Measurements from ENCODE around the gene SHQ1. TPM values are rescaled to one million over a fixed set of nuclear protein-coding genes. Genes with fewer than 3 reads are reported as not detected.

Gene SHQ1
- total RNA-seq, 1 experiment from 2014 or later, result 27.6 TPM

GRCh38 chr3:72699631-72700030 is 148.6 kb downstream of the SHQ1 start:
- Histone ChIP-seq H3K9me2 (ENCODE audit: insufficient read depth) (no peaks in the 10 kb centered on the region), H3K4me2 (ENCODE audit: low read length) (no peak overlapping the region), H2AFZ (ENCODE audit: low read depth, low read length, poor library complexity, severe bottlenecking) (no peak overlapping the region), H3K27me3 (ENCODE audit: insufficient read depth, low read length) (peaks cover 3% of the 10 kb centered on the region; the same call in 1 of the 2 replicates), H3K9me3 (ENCODE audit: control insufficient read depth in 1 of 2, insufficient read depth in 1 of 2, low read depth in 1 of 2, low read length in 2 of 2) (no peaks in the 10 kb centered on the region), H3K4me1 (ENCODE audit: control insufficient read depth in 1 of 2, insufficient read depth in 2 of 2, low read length in 2 of 2) (no peaks in the 10 kb centered on the region), H3K27ac (ENCODE audit: low read depth, low read length) (no peak overlapping the region), H3K79me2 (ENCODE audit: insufficient read depth, low read length) (no peaks in the 10 kb centered on the region), H3K4me3 (replicated peaks in 1 of 2; ENCODE audit: low read depth in 1 of 2, low read length in 2 of 2) (no peak overlapping the region), H3K9ac (ENCODE audit: low read length) (no peak overlapping the region), H4K20me1 (ENCODE audit: insufficient read depth) (no peaks in the 10 kb centered on the region), H3K36me3 (ENCODE audit: control insufficient read depth in 1 of 2, insufficient read depth in 2 of 2, low read length in 2 of 2) (no peaks in the 10 kb centered on the region)
- intact Hi-C loops (cut with micrococcal nuclease), result no loop called here
- TF ChIP-seq, protein P1, sequence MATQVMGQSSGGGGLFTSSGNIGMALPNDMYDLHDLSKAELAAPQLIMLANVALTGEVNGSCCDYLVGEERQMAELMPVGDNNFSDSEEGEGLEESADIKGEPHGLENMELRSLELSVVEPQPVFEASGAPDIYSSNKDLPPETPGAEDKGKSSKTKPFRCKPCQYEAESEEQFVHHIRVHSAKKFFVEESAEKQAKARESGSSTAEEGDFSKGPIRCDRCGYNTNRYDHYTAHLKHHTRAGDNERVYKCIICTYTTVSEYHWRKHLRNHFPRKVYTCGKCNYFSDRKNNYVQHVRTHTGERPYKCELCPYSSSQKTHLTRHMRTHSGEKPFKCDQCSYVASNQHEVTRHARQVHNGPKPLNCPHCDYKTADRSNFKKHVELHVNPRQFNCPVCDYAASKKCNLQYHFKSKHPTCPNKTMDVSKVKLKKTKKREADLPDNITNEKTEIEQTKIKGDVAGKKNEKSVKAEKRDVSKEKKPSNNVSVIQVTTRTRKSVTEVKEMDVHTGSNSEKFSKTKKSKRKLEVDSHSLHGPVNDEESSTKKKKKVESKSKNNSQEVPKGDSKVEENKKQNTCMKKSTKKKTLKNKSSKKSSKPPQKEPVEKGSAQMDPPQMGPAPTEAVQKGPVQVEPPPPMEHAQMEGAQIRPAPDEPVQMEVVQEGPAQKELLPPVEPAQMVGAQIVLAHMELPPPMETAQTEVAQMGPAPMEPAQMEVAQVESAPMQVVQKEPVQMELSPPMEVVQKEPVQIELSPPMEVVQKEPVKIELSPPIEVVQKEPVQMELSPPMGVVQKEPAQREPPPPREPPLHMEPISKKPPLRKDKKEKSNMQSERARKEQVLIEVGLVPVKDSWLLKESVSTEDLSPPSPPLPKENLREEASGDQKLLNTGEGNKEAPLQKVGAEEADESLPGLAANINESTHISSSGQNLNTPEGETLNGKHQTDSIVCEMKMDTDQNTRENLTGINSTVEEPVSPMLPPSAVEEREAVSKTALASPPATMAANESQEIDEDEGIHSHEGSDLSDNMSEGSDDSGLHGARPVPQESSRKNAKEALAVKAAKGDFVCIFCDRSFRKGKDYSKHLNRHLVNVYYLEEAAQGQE (IDR thresholded peaks at IDR 0.05; ENCODE audit: low read depth), result no peak
- TF ChIP-seq, protein P2, sequence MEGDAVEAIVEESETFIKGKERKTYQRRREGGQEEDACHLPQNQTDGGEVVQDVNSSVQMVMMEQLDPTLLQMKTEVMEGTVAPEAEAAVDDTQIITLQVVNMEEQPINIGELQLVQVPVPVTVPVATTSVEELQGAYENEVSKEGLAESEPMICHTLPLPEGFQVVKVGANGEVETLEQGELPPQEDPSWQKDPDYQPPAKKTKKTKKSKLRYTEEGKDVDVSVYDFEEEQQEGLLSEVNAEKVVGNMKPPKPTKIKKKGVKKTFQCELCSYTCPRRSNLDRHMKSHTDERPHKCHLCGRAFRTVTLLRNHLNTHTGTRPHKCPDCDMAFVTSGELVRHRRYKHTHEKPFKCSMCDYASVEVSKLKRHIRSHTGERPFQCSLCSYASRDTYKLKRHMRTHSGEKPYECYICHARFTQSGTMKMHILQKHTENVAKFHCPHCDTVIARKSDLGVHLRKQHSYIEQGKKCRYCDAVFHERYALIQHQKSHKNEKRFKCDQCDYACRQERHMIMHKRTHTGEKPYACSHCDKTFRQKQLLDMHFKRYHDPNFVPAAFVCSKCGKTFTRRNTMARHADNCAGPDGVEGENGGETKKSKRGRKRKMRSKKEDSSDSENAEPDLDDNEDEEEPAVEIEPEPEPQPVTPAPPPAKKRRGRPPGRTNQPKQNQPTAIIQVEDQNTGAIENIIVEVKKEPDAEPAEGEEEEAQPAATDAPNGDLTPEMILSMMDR (IDR thresholded peaks at IDR 0.05 in 2 of 3, conservative IDR thresholded peaks at IDR 0.05 in 1 of 3; ENCODE audit: borderline replicate concordance in 1 of 3, insufficient read depth in 1 of 3, low read depth in 2 of 3, low read length in 2 of 3), result no peak
- TF ChIP-seq ZFX (IDR thresholded peaks at IDR 0.05) (no peak), EGR1 (IDR thresholded peaks at IDR 0.05; ENCODE audit: low read depth) (no peak), POLR2AphosphoS5 (IDR thresholded peaks at IDR 0.05; ENCODE audit: low read depth, low read length) (no peak), SRF (IDR thresholded peaks at IDR 0.05; ENCODE audit: low read depth) (no peak), ZNF274 (IDR thresholded peaks at IDR 0.05; ENCODE audit: low read depth, low read length) (no peak), YY1 (IDR thresholded peaks at IDR 0.05; ENCODE audit: extremely low read depth, insufficient replicate concordance, low read depth, low read length) (no peak), TCF7L2 (IDR thresholded peaks at IDR 0.05; ENCODE audit: borderline replicate concordance, extremely low read depth, insufficient read depth, insufficient read length) (no peak), FOSL1 (IDR thresholded peaks at IDR 0.05; ENCODE audit: low read depth) (no peak), ATF3 (IDR thresholded peaks at IDR 0.05) (no peak), SP1 (IDR thresholded peaks at IDR 0.05; ENCODE audit: low read depth) (no peak), POLR2A (IDR thresholded peaks at IDR 0.05; ENCODE audit: borderline replicate concordance, extremely low read depth, insufficient read depth, insufficient read length) (no peak), JUND (IDR thresholded peaks at IDR 0.05) (no peak), EZH2 (IDR thresholded peaks at IDR 0.05) (no peak), CBX3 (IDR thresholded peaks at IDR 0.05; ENCODE audit: low read depth) (no peak)
- TF ChIP-seq, protein P3, sequence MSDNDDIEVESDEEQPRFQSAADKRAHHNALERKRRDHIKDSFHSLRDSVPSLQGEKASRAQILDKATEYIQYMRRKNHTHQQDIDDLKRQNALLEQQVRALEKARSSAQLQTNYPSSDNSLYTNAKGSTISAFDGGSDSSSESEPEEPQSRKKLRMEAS (IDR thresholded peaks at IDR 0.05), result no peak
- ChIA-PET POLR2A (no interaction called here), RAD21 (ENCODE audit: low non-redundant PET in 1 of 2, low total read pairs in 2 of 2, uncharacterized antibody in 2 of 2, unreplicated experiment in 2 of 2) (no interaction called here), CTCF (no interaction called here)
- ATAC-seq (no peak), DNase-seq (ENCODE audit: low read depth, low spot score) (no peak)
- no TSS peak for BruUV-seq (replicated peaks)

Data from HCT116 (cell line).